GM18873 (cell line): ENCODE data around the gene TMEM203.

ENCODE experiments used
- ATAC-seq: cut with Tn5 transposase; IDR thresholded peaks from one replicate; pipeline ENCODE4 v1.9.1; 2021; ENCODE audit warnings: mild to moderate bottlenecking, moderate library complexity, moderate number of reproducible peaks; ENCODE audit not compliant: unreplicated experiment, low FRiP score

The TMEM203 gene

GRCh38 chr9:137167747-137168572 is 37.5 kb downstream of the TMEM203 start:
- ATAC-seq: no peak

- ATAC-seq: no peak
Observed at GRCh38 chr9:137167277-137167746, 38.1 kb downstream of the TMEM203 start.

GRCh38 chr9:137166380-137167229 is 38.8 kb downstream of the TMEM203 start:
- ATAC-seq: no peak

GRCh38 chr9:137165250-137165836 is 40.1 kb downstream of the TMEM203 start:
- ATAC-seq: no peak

- ATAC-seq: no peak
Observed at GRCh38 chr9:137164370-137165249, 40.8 kb downstream of the TMEM203 start.

GRCh38 chr9:137163805-137164204 is 41.6 kb downstream of the TMEM203 start:
- no peak for ATAC-seq

- no peak for ATAC-seq
Observed at GRCh38 chr9:137163365-137163715, 42.1 kb downstream of the TMEM203 start.

GRCh38 chr9:137162505-137163364 is 42.7 kb downstream of the TMEM203 start:
- ATAC-seq: no peak

- no peak for ATAC-seq
Observed at GRCh38 chr9:137161558-137162486, 43.6 kb downstream of the TMEM203 start.

- ATAC-seq: no peak
Observed at GRCh38 chr9:137160716-137161557, 44.5 kb downstream of the TMEM203 start.

- ATAC-seq: no peak
Observed at GRCh38 chr9:137160054-137160425, 45.4 kb downstream of the TMEM203 start.

GRCh38 chr9:137159105-137160053 is 46.1 kb downstream of the TMEM203 start:
- ATAC-seq: no peak

GRCh38 chr9:137158625-137159024 is 46.8 kb downstream of the TMEM203 start:
- no peak for ATAC-seq

GRCh38 chr9:137157618-137158415 is 47.6 kb downstream of the TMEM203 start:
- no peak for ATAC-seq

GRCh38 chr9:137156567-137157375 is 48.7 kb downstream of the TMEM203 start:
- ATAC-seq: no peak
